Omental fat pad (tissue), 4 donors: Measurements from ENCODE around the gene FOXP1. TPM values are rescaled to one million over a fixed set of nuclear protein-coding genes. Genes with fewer than 3 reads are reported as not detected.

Experiments
- ATAC-seq: fragments of 150-250 bp; one replicate; pipeline ENCODE4 v1.9.1; 2016; ENCODE audit warnings: mild to moderate bottlenecking, moderate library complexity; ENCODE audit not compliant: low FRiP score
- DNase-seq: peaks from one replicate; pipeline ENCODE4 v3.0.0-alpha.2; 2019; ENCODE audit warnings: low spot score
- total RNA-seq, 4 donors: library from RNA; depleted of rRNA; stranded (reverse); fragments of >200 nt; gene quantifications; one replicate each; pipeline ENCODE4 v1.1.0, GENCODE V29; 2016
- TF ChIP-seq, protein P1 (sequence below), 3 donors: fragments of 450-650 bp; IDR thresholded peaks; one replicate each; pipeline ENCODE4 v1.5.1; 2016 to 2017; ENCODE audit warnings: antibody characterized with exemption in 3 of 3, mild to moderate bottlenecking in 3 of 3, moderate library complexity in 2 of 3

Gene FOXP1
- total RNA-seq, 4 donors from 2014 or later: 72.4 to 128 (median 76.7) TPM

DNA sequence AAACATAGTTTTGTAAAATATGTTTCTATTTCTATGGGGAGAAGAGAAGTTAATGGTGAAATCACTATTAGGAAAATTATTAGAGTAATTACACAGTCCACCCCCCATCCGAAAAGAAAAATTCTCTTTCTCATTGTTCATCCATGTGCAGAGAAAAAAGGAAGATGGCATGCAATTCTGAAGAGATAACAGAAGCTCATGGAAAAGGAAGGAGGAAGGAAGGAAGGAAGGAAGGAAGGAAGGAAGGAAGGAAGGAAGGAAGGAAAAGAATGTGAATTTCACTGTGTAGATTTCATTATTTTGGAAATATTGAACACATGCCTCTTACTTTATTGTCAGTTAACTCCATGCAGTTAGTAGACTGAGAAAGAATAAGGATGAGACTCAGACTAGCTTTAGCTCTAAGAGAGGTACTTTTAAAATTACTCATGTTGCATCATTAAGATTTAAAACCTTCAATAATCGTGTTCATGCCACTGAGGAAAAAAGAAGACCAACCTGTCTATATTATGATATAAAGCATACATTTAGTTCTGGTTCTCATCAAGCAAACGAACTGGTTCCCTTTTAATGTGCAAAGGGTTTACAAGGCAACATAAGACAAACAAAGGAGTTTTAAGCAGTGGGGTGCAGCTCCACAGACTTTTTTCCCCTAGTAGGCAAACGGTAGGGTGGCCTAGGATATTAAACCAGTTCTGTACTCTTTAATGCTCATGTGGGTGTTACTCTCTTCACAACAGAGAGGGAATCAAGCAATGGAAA lies 379.6 kb downstream of the FOXP1 start:
- ATAC-seq: no peak
- TF ChIP-seq, protein P1, sequence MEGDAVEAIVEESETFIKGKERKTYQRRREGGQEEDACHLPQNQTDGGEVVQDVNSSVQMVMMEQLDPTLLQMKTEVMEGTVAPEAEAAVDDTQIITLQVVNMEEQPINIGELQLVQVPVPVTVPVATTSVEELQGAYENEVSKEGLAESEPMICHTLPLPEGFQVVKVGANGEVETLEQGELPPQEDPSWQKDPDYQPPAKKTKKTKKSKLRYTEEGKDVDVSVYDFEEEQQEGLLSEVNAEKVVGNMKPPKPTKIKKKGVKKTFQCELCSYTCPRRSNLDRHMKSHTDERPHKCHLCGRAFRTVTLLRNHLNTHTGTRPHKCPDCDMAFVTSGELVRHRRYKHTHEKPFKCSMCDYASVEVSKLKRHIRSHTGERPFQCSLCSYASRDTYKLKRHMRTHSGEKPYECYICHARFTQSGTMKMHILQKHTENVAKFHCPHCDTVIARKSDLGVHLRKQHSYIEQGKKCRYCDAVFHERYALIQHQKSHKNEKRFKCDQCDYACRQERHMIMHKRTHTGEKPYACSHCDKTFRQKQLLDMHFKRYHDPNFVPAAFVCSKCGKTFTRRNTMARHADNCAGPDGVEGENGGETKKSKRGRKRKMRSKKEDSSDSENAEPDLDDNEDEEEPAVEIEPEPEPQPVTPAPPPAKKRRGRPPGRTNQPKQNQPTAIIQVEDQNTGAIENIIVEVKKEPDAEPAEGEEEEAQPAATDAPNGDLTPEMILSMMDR (IDR thresholded peaks at IDR 0.05): no peak
- no peak for DNase-seq

DNA sequence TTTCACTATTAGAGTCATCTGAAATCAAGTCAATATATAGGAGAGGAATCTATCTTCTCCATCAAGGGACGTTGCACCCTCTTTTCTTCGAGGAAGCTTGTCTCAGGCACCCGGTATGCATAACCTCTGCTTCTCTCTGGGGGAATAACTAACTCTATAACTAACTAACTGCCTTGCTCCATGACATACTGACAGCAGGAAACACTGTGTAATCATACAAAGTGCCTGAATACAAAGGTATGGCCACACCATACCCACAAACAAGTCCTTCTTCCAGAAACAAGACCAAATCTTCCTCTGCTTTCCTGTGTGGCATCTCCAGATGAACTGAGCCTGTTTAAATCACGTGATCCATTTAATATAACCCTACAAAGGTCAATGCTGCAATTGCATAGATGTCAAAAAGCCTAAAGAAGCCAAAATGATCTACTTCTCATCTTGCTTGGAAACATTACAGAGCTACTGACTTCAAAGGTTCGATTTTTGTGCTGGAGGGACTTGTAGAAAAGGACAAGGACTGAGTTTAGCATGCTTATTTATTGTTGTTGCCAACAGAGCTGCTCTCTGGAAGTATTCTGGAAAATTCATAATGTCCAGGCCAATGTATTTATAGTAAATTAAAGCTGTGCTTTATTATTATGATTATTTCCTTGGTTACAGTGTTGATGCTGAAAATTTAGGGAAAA lies 380.5 kb downstream of the FOXP1 start:
- TF ChIP-seq, protein P1 (IDR thresholded peaks at IDR 0.05): no peak
- DNase-seq (no peak), ATAC-seq (no peak)

DNA sequence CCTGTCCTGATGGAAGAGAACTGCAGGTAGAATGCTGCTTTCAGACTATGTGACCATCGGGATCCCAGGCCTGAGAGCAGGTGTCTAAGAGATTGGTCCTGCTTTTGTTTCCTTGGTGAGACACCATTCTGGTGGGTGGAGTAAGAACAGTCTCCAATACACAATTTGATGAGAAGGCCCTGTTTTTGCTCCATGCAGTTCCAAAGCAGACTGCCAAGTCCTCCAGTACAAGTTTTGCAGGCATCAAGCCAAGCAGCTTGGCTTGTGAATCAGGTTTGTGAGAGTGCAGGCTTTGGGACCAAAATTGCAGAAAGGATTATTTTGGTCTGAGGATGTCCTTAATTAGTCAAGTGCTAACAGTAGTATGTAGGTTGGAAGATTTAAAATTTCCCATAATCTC lies 381.6 kb downstream of the FOXP1 start:
- DNase-seq: no peak
- TF ChIP-seq, protein P1 (IDR thresholded peaks at IDR 0.05): no peak
- ATAC-seq: peak; percentile 48

DNA sequence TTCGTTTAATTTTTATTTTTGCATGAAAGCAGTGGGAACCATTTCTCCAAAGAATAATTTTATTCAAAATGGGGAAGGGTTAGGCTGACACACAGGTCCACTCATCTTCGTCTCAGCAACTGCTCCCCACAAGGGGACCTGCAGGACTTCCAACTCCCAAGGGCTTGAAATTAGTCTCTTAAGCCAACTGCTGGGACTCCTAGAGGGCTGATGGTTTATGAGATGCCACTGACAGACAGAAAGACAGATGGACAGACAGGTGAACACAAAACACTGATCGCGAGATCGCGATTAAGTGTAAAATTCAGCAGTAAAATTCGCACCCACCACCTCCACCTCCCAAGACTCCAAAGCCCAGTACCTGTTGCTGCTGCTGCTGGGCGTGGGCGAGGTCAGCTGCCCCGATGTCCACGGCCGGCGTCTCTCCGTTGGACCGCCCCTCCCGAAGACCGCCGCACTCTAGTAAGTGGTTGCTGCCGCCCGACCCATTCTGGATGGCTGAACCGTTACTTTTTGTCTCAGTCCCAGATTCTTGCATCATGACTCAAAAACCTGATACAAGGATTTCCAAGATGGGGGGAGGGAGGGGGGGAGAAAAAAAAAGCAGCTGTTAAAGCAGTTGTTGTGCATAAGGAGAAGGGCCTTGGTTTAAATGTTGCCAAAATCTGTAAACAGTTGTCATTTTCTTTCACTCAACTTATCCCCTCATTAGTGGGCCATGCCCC lies 385.5 kb downstream of the FOXP1 start:
- DNase-seq (no peak), ATAC-seq (no peak)
- TF ChIP-seq, protein P1 (IDR thresholded peaks at IDR 0.05): no peak

DNA sequence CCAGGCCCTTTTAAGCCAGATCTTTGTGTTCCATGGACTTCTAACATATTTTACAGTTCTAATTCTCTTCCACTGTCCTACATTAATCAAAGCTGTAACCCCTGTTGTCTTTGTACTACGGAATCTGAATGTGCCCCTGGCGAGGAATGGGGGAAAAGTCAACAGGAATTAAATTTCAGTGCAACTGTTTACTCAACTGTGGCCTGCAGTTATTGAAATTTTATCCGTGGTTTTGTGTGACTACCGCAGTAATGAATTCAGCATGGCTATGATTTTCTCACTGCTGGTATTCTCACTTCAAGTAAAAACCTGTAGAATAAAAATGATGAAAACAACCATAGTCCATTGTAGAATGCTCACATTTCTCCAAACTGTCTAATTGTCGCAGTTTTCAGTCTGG lies 388.0 kb downstream of the FOXP1 start:
- DNase-seq (no peak), ATAC-seq (no peak)
- TF ChIP-seq, protein P1 (IDR thresholded peaks at IDR 0.05): no peak

DNA sequence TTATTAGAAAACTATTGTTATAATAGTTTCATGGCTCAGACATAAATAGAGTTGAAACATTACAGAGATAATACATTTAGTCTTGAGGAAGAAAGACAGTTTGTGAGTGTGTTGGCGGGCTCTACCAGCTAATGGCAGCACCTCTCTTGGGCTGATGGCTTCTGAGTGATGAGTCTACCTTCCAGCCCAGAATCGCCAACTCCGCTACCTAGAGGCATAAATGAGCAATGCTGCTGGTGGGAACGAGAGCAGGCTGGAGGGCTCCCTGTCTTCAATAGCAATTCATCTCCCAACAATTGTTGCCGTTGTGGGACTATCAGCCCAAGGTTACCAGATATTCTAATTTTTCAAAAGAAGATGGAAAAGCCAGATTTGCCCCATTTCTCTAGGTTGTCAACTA lies 388.7 kb downstream of the FOXP1 start:
- ATAC-seq (no peak), DNase-seq (no peak)
- TF ChIP-seq, protein P1 (IDR thresholded peaks at IDR 0.05): no peak
